ENCODE results near the gene PLEKHG7.

PLEKHG7 gene

GRCh38 chr12:92707926-92708325 lies 5.1 kb downstream of the PLEKHG7 start:
- no peak for DNase-seq (ENCODE audit: low read depth in 2 of 3, low spot score in 2 of 3)

GRCh38 chr12:92715625-92716024 lies 12.8 kb downstream of the PLEKHG7 start:
- no peak for DNase-seq (ENCODE audit: low read depth in 2 of 3, low spot score in 2 of 3)

- no peak for DNase-seq (ENCODE audit: low read depth in 2 of 3, low spot score in 2 of 3)
Measured at GRCh38 chr12:92717202-92717601, 14.4 kb downstream of the PLEKHG7 start.

- no peak for DNase-seq (ENCODE audit: low read depth in 2 of 3, low spot score in 2 of 3)
Measured at GRCh38 chr12:92718483-92718990, 15.7 kb downstream of the PLEKHG7 start.

- DNase-seq (ENCODE audit: low read depth in 2 of 3, low spot score in 2 of 3), result no peak
Measured at GRCh38 chr12:92719674-92720073, 16.9 kb downstream of the PLEKHG7 start.

- DNase-seq (ENCODE audit: low read depth in 2 of 3, low spot score in 2 of 3), result no peak
Measured at GRCh38 chr12:92721130-92721529, 18.3 kb downstream of the PLEKHG7 start.

- no peak for DNase-seq (ENCODE audit: low read depth in 2 of 3, low spot score in 2 of 3)
Measured at GRCh38 chr12:92721656-92722055, 18.9 kb downstream of the PLEKHG7 start.

- DNase-seq (ENCODE audit: low read depth in 2 of 3, low spot score in 2 of 3), result no peak
Measured at GRCh38 chr12:92722897-92723296, 20.1 kb downstream of the PLEKHG7 start.

GRCh38 chr12:92726850-92727249 lies 24.1 kb downstream of the PLEKHG7 start:
- DNase-seq (ENCODE audit: low read depth in 2 of 3, low spot score in 2 of 3), result no peak

- no peak for DNase-seq (ENCODE audit: low read depth in 2 of 3, low spot score in 2 of 3)
Measured at GRCh38 chr12:92729773-92730305, 27.1 kb downstream of the PLEKHG7 start.

GRCh38 chr12:92730758-92731157 lies 28.0 kb downstream of the PLEKHG7 start:
- DNase-seq (ENCODE audit: low read depth in 2 of 3, low spot score in 2 of 3), result no peak

- no peak for DNase-seq (ENCODE audit: low read depth in 2 of 3, low spot score in 2 of 3)
Measured at GRCh38 chr12:92732216-92732615, 29.4 kb downstream of the PLEKHG7 start.

- no peak for DNase-seq (ENCODE audit: low read depth in 2 of 3, low spot score in 2 of 3)
Measured at GRCh38 chr12:92732716-92733115, 29.9 kb downstream of the PLEKHG7 start.

- DNase-seq (ENCODE audit: low read depth in 2 of 3, low spot score in 2 of 3), result no peak
Measured at GRCh38 chr12:92733181-92733580, 30.4 kb downstream of the PLEKHG7 start.

GRCh38 chr12:92733661-92734060 lies 30.9 kb downstream of the PLEKHG7 start:
- DNase-seq (ENCODE audit: low read depth in 2 of 3, low spot score in 2 of 3), result no peak

- DNase-seq (ENCODE audit: low read depth in 2 of 3, low spot score in 2 of 3), result no peak
Measured at GRCh38 chr12:92735131-92735721, 32.4 kb downstream of the PLEKHG7 start.

GRCh38 chr12:92736605-92737004 lies 33.8 kb downstream of the PLEKHG7 start:
- DNase-seq (ENCODE audit: low read depth in 2 of 3, low spot score in 2 of 3), result no peak

- DNase-seq (ENCODE audit: low read depth in 2 of 3, low spot score in 2 of 3), result no peak
Measured at GRCh38 chr12:92737855-92738850, 35.4 kb downstream of the PLEKHG7 start.

- no peak for DNase-seq (ENCODE audit: low read depth in 2 of 3, low spot score in 2 of 3)
Measured at GRCh38 chr12:92739113-92739512, 36.3 kb downstream of the PLEKHG7 start.

GRCh38 chr12:92740411-92740810 lies 37.6 kb downstream of the PLEKHG7 start:
- no peak for DNase-seq (ENCODE audit: low read depth in 2 of 3, low spot score in 2 of 3)

- DNase-seq (ENCODE audit: low read depth in 2 of 3, low spot score in 2 of 3), result no peak
Measured at GRCh38 chr12:92743026-92743425, 40.2 kb downstream of the PLEKHG7 start.

Data from activated CD8-positive, alpha-beta memory T cell treated with anti-CD3 and anti-CD28 coated beads for 48 hours (primary cell).